Transverse colon (tissue), 3 donors: ENCODE results near the gene FRY.

Source experiments
- EP300 ChIP-seq: sonication (generic); formaldehyde crosslinking; IDR thresholded peaks from one replicate; pipeline ENCODE4 v1.6.1; 2017; ENCODE audit warnings: antibody characterized with exemption, low read depth
- POLR2A ChIP-seq: fragments of 450-650 bp; IDR thresholded peaks from one replicate; pipeline ENCODE4 v1.6.1; 2016; ENCODE audit warnings: antibody characterized with exemption, mild to moderate bottlenecking, moderate library complexity
- TF ChIP-seq, protein P1 (sequence below), 5 experiments: fragments of 200-600 bp in 3 of 5; fragments of 450-650 bp in 2 of 5; sonication (generic) in 3 of 5; IDR thresholded peaks; 1 replicate in 2 of 5; 2 replicates in 3 of 5; pipeline ENCODE4 v1.5.1; 2016 to 2017; ENCODE audit warnings: antibody characterized with exemption in 5 of 5, inconsistent platforms in 3 of 5, mild to moderate bottlenecking in 2 of 5, moderate library complexity in 1 of 5

DNA sequence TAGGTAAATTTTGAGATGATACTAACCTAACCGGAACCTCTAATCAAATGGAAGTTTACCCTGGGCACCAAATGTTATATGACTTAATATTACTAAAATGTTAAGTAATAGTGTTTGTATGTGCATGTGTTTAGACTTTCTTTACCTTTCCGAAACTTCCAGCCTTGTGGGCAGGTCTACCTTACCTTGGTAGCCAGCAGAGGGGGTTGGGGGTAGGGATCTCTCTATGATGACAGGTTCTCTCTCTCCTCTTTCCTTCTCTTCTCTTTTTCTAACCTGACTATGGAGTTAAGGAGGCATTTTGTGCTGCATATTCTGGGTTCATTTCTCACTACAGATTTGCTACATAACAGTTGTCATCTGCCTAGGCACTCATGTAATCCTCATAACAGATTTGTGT, 6.8 kb upstream of the FRY start:
- TF ChIP-seq, protein P1, sequence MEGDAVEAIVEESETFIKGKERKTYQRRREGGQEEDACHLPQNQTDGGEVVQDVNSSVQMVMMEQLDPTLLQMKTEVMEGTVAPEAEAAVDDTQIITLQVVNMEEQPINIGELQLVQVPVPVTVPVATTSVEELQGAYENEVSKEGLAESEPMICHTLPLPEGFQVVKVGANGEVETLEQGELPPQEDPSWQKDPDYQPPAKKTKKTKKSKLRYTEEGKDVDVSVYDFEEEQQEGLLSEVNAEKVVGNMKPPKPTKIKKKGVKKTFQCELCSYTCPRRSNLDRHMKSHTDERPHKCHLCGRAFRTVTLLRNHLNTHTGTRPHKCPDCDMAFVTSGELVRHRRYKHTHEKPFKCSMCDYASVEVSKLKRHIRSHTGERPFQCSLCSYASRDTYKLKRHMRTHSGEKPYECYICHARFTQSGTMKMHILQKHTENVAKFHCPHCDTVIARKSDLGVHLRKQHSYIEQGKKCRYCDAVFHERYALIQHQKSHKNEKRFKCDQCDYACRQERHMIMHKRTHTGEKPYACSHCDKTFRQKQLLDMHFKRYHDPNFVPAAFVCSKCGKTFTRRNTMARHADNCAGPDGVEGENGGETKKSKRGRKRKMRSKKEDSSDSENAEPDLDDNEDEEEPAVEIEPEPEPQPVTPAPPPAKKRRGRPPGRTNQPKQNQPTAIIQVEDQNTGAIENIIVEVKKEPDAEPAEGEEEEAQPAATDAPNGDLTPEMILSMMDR (IDR thresholded peaks at IDR 0.05) = no peak
- TF ChIP-seq EP300 (no peak), POLR2A (no peak)
